Activated CD4-positive, alpha-beta T cell treated with anti-CD3 and anti-CD28 coated beads, Interleukin-2, amount 50 U/mL, for 48 hours (primary cell): Measurements from ENCODE around the gene GRK6.
A peak's percentile ranks its signal among the peaks of the same experiment; 100 is the strongest.
"Not testable (repeated sequence)": the region's sequence is repeated elsewhere in the genome, so short reads cannot be mapped to it uniquely, and the experiment has no call there.

Experiments
- DNase-seq, 2 experiments: peaks; one replicate each; pipeline ENCODE4 v3.0.0-alpha.2; 2020

Gene GRK6

DNA sequence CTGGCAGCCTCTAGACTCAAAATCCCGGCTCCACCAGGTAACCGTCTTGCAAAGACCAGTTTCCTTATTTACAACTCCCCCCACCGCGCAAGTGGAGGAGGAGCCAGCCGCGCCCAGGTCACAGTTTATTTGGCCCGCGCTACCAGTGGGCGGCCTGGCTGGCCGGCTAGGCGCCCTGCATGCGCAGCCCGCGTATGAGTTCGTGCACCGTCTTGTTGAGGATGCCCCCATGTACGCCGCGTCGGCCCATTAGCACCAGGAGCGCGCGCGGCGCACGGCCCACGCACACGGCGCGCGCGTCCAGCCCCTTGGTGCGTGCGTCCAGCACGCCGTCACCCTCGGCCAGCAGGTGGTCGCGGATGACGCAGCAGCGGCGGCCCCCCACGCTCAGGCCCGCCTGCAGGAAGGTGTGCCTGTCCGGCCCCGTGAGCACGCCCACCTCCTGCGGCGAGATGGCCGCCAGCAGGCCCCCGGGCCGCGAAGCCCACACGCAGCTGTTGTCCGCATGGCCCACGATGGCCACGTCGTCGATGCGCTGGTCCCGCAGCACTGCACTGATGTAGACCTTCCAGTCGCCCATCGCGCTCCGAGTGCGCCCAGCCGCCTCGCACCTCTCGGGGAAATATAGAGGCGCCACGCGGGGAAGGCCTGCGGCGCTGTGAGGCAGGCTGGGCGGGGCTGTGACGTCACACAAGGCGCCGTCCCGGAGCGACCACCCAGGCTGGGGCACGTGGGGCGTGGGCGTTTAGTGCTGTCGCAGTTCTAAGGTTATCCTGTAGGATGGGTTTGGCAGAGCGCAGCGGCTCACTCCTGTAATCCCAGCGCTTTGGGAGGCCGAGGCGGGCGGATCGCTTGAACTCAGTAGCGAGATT is 26.2 kb upstream of the GRK6 start, which contains the start of gene PFN3:
Gene PFN3 (minus strand): TSS at position 665 of the 872 bp plus-strand sequence. CDS start 85 bp downstream, at position 580.
- DNase-seq, result no peak

DNA sequence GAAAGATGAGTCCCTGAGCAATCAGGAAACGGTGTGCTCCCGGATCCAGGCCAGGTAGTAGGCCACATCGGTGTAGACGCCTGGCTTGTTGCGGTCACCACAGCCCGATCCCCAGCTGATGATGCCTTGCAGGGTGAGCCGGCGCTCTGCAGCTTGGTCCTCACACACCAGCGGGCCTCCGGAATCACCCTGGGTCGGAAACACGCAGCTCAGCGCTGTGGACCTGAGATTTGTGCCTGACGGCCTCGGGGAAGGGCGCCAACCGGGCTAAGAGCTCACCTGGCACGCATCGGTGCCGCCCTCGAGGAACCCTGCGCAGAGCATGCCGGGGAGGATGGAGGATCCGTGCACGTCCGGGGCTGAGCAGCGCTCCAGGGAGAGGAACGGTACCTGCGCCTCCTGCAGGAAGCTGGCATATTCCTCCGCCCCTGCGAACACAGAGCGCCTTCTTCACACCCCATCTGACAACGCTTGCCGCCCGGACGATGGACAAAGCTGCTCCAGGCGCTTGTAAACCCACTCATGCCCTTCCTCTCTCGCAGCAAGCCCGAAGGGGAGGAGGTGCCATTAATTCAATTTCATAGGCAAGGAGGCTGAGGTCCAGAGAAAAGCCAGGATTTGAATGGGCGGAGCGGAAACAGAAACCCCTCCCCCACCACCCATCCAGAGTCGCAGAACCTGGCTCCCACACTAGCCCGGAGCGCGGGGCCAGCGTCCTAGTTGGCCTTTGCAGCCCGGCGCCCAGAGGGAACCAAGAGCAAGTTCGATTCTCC is 24.0 kb upstream of the GRK6 start:
- peak; percentile 79 to 86 for DNase-seq

DNA sequence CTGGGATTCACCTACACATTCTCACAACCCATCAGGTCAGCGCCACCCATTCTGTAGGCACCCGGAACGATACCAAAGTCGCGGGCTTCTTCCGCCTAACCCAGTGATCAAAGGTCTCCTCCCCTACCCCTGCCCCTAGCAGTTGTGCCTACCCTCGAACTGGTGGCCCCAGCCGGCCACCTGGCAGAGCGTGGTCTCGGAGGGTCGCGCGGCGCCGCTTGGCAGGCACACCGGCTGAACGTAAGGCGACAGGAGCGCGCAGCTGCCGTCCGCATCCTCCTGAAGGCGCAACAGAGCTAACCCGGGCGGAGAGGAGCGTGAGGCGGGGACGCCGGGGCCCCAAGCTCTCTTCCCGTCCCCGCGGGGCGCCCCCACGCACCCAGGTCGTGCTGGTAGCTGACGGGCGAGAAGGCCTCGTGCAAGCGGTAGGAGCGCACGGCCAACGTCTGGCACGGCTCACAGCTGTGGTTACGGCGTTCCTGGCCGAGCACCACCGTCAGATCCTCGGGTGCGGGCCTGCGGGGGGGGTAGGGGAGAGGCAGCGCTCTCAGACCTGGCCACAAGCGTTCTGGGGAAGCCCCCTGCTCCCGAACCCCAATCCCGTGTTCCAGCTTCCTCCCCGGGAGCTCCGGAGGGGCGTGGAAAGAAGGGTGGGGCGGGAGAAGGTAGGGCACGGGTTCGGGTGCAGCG is 23.2 kb upstream of the GRK6 start:
- peak; percentile 45 to 60 for DNase-seq

GRCh38 chr5:177403792-177404640 is 22.5 kb upstream of the GRK6 start:
- peak; percentile 86 to 90 for DNase-seq

GRCh38 chr5:177404641-177405179 is 21.8 kb upstream of the GRK6 start:
- no peak for DNase-seq

GRCh38 chr5:177405312-177405711 is 21.2 kb upstream of the GRK6 start:
- DNase-seq, result no peak

GRCh38 chr5:177405805-177406204 is 20.7 kb upstream of the GRK6 start:
- DNase-seq, result no peak

- no peak for DNase-seq
Observed at GRCh38 chr5:177409043-177409801, 17.3 kb upstream of the GRK6 start, which contains the start of gene F12. TSS of gene F12 (minus strand) at chr5:177409564. CDS start at chr5:177409527, 37 bp downstream.

GRCh38 chr5:177410575-177410974 is 15.9 kb upstream of the GRK6 start:
- no peak for DNase-seq

DNA sequence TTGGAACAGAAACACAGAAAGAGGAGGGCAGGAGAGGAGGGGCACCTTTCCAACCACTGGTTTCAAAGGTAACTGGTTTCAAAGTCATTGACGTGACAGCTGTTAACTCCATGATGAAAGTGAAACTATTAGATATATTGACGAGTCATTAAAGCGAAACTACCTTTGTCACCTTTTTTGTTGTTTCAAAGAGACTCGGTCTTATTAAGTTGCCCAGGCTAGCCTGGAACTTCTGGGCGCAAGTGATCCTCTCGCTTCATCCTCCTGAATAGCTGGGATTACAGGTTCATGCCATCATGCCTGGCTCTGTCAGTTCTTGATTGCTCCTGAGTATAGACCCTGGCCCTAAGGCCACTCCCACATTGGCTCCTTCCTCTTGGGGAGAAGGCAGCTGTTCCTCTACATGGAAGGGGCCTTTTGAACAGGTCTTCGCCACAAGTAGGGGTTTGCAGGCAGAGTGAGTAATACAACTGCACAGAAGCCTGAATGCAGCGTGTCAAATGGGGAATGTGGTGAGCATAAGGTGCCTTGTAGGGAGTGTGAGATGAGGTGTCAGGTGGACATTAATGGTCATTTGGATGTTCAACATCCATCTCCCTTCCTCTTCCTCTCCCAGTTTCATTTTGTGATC is 13.8 kb upstream of the GRK6 start:
- DNase-seq, result peak in 1 of 2 experiments; percentile 36

DNA sequence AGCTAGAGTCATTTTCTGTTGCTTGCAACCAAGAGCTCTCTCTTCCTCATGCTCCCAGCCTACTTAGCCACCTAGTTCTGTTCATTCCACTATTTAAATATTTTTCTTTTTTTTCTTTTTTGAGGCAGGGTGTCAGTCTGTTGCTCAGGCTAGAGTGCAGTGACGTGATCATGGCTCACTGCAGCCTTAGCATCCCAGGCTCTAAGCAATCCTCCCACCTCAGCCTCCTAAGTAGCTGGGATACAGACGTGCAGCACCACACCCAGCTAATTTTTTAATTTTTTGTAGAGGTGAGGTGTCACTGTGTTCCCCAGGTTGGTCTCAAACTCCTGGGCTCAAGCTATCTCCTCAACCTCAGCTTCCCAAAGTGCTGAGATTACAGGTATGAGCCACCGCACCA is 12.0 kb upstream of the GRK6 start:
- no peak for DNase-seq

- not testable (repeated sequence) for DNase-seq
Observed at GRCh38 chr5:177417081-177417480, 9.4 kb upstream of the GRK6 start.

DNA sequence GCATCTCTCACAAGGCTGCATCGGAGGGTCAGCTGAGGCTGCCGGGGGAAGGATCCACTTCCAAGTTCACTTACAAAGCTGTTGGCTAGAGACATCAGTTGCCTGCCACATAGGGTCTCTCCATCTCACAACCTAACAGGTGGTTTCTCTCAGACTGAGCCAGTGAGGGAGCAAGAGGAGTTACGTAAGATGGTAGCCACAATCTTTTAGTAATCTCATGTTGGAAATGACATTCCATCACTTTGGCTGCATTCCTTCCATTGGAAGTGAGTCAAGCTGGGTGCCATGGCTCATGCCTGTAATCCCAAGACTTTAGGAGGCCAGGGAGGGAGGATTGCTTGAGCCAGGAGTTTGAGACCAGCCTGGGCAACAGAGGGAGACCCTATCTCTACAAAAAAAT is 7.4 kb upstream of the GRK6 start:
- no peak for DNase-seq

DNA sequence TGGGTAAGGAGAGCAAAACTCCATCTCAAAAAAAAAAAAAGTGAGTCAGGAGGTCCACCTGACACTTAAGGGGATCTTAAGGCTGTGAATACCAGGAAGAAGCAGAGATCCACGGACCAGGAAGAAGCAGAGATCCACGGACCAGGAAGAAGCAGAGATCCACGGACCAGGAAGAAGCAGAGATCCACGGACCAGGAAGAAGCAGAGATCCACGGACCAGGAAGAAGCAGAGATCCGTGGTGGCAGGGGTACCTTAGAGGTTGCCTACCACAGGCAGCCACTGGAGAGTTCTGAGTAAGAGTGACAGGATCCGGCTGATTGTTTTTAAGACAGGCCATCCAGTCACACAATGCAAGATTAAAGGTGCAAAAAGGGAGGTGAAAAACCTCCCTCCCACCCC is 6.0 kb upstream of the GRK6 start:
- not testable (repeated sequence) for DNase-seq

DNA sequence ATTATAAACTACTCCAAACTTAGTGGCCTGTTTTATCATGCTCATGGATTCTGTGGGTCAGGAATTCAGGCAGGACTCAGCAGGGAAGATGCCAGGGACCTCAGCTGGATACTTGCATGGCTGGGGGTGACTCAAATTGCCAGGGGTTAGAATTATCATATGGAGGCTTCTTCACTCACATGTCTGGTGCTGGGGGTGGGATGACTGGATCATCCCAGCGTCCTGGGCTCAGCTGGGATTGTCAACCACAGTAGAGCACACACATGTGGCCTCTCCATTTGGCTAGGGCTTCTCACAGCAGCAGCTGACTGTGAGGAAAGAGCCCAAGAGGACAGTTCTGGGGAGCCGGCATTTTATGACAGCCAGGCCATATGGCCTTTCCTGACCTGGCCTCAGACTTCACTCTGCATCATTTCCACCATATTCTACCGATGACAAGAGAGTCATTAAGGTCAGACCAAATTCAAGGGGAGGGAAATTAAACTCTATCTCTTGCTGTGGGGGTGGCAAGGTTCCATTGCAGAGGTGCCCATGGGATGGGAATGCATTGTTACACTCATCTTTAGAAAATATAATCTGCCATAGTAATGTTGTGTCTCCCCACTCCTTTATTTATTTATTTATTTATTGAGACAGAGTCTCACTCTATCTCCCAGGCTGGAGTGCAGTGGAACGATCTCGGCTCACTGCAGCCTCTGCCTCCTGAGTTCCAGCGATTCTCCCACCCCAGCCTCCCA is 5.2 kb upstream of the GRK6 start:
- DNase-seq, result no peak

DNA sequence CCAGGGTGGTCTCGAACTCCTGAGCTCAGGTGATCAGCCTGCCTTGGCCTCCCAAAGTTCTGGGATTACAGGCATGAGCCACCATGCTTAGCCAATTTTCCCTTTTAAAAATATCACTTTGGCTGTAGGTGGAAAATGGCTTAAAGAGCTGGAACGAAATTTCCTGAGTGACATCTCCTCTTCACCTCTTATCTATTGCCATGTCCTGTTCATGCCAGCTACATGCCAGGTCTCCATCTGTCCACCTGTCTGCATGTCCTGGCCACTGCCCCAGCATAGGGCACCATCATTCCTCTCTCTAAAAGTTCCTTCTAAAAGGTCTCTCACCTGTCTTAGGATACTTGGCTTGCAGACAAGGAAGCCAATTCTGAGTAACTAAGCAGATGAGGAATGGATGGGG is 2.8 kb upstream of the GRK6 start:
- DNase-seq, result no peak

DNA sequence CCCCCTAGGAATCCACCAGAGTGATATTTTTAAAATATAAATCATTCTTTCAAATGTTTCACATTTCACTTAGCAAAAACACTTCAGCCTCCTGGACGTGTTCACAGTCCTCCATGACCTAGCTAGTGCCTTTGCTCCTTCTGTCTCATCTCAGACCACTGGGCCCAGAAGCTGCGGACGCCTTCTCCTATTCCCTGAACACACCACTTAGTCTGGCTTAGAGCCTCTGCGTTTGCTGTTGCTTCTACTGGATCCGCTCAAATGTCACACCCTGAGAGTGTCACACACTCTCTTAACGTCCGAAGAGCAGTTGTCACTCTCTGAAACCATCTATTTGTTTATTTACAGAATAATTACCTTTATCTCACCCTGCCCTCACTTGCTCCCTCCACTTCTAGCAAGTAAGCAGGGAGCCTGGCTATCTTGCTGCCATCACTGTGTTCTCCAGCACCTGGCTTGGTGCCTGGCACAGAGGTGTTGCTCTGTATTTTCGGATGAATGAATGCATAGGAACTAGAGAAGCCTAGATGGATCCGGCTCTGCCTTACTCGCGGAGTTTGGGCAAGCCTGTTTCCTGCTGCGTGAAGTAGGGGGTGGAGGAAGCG is 1.2 kb upstream of the GRK6 start:
- no peak for DNase-seq

- peak; percentile 99 to 100 for DNase-seq
Observed at GRCh38 chr5:177425801-177426565, 493 bp upstream of the GRK6 start.
